Measurements from ENCODE around the gene KLF11. TPM values are rescaled to one million over a fixed set of nuclear protein-coding genes. Genes with fewer than 3 reads are reported as not detected.

Gene KLF11
- total and polyA plus RNA-seq, 2 donors (not counting 3 experiments of a cell fraction or from before 2014, with no cell fraction given), result 10.5 to 11.3 TPM

- no peak overlapping the region for H2AFZ ChIP-seq (ENCODE audit: low read depth, low read length)
- H3K9ac ChIP-seq (replicated peaks; ENCODE audit: extremely low read depth, insufficient read depth, low read length), result no peak overlapping the region
- TF ChIP-seq CTCF (IDR thresholded peaks at IDR 0.05; ENCODE audit: extremely low read depth in 1 of 2, insufficient read depth in 1 of 2, low read depth in 1 of 2, low read length in 2 of 2) (no peak), FOS (IDR thresholded peaks at IDR 0.05; ENCODE audit: borderline replicate concordance, insufficient read depth, low read length) (no peak), MYC (IDR thresholded peaks at IDR 0.05; ENCODE audit: low read depth, low read length) (no peak), EZH2 (IDR thresholded peaks at IDR 0.05; ENCODE audit: borderline replicate concordance, low read depth, low read length, severe bottlenecking) (no peak)
- no peaks in the 10 kb centered on the region for H3K79me2 ChIP-seq (ENCODE audit: control insufficient read depth, insufficient read depth, low read length)
- no TSS peak for BruUV-seq (replicated peaks)
- H3K36me3 ChIP-seq (ENCODE audit: control insufficient read depth in 2 of 2, extremely low read depth in 1 of 2, insufficient read depth in 2 of 2, low read length in 2 of 2), result peaks cover 5 to 12% of the 10 kb centered on the region in 2 experiments
- H3K27me3 ChIP-seq (ENCODE audit: control insufficient read depth in 2 of 2, insufficient read depth in 2 of 2, low read length in 2 of 2), result no peaks in the 10 kb centered on the region
- FAIRE-seq (no peak), DNase-seq (ENCODE audit: low read depth, low spot score) (no peak)
- POLR2A ChIA-PET, result interaction anchor here (0.6 to 1.4 kb wide), 2 partner anchors 9 to 235 kb away, joined by 4 to 5 read pairs; no protein-coding TSS in a partner anchor
- H3K4me2 ChIP-seq (ENCODE audit: insufficient read depth, low read length), result no peak overlapping the region
- no peaks in the 10 kb centered on the region for H3K9me1 ChIP-seq (replicated peaks; ENCODE audit: control insufficient read depth, extremely low read depth, insufficient read depth, low read length)
- H3K4me1 ChIP-seq (ENCODE audit: control insufficient read depth, extremely low read depth, insufficient read depth, low read length), result peaks cover under 1% of the 10 kb centered on the region
- dilution Hi-C loops (cut with MboI; ENCODE audit: extremely low pct_ligation_motif_present, low sequenced_read_pairs), result loop anchor here (10.0 kb wide), 1 partner anchor 243 kb away; no protein-coding TSS in a partner anchor
- H3K9me3 ChIP-seq (replicated peaks; ENCODE audit: control insufficient read depth, insufficient read depth, low read length), result no peaks in the 10 kb centered on the region
- no peak overlapping the region for H3K27ac ChIP-seq (ENCODE audit: insufficient read depth, low read depth, low read length)
- CTCF ChIA-PET, result interaction anchor here (0.6 to 17.6 kb wide), 29 partner anchors 9 to 400 kb away, joined by 3 to 340 read pairs (median 5); partner anchors contain the start of gene ODC1
- H3K4me3 ChIP-seq (replicated peaks in 1 of 3; ENCODE audit: insufficient read depth in 1 of 3, low read depth in 1 of 3, low read length in 3 of 3), result no peak overlapping the region
- intact Hi-C loops (cut with micrococcal nuclease), result loop anchor here (1.0 to 10.0 kb wide), 4 partner anchors 64 to 413 kb away; partner anchors contain the start of gene YWHAQ
- H4K20me1 ChIP-seq (replicated peaks; ENCODE audit: control insufficient read depth, extremely low read depth, insufficient read depth, low read length), result no peaks in the 10 kb centered on the region
These were observed 4.5 kb downstream of the KLF11 start for GRCh38 chr2:10047616-10048500.

Measured in endothelial cell of umbilical vein (primary cell).